ENCODE results near the gene ANTKMT.

Gene ANTKMT

DNA sequence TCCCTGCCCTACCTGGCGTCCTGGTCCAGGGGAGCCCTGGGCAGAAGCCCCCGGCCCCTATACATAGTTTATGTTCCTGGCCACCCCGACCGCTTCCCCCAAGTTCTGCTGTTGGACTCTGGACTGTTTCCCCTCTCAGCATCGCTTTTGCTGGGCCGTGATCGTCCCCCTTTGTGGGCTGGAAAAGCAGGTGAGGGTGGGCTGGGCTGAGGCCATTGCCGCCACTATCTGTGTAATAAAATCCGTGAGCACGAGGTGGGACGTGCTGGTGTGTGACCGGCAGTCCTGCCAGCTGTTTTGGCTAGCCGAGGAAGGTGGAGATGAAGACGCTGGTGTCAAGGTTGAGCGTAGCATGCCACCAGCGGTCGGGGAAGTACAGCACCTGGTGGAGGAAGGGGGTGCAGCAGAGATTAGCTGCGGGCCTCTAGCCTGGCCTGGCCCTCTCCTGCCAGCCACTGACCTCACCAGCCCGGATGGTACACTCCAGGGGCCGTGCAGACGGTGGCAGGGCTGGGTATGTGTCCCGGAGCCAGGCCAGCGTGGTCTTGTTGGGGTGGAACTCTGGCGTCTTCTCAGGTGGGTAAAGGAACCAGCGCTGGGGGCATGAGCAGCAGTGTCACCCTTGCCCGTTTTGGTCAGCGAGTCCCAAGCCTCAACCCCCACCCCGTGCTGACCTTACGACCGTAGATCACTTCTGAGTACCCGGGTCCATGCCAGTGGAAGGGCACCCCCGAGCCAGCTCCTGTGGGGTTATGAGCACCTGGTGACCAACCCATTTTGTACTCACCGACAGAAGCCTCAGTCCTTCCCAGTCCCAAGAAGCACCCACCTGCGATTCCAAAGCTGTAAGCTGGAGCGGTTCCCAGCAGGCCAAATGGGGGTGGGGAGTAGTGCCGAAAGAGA lies 38.2 kb upstream of the ANTKMT start:
- Histone ChIP-seq H3K9ac (ENCODE audit: low read length) (no peak overlapping the region), H3K4me1 (ENCODE audit: low read length) (peaks cover 16% of the 10 kb centered on the region), H2AFZ (ENCODE audit: low read depth, low read length) (no peak overlapping the region), H3K4me2 (ENCODE audit: low read length) (peak overlapping the region; percentile 89), H3K27me3 (ENCODE audit: low read depth, low read length) (no peaks in the 10 kb centered on the region), H3K79me2 (ENCODE audit: low read length) (peaks cover 37% of the 10 kb centered on the region), H3K9me3 (ENCODE audit: insufficient read depth, low read length) (no peaks in the 10 kb centered on the region), H4K20me1 (ENCODE audit: insufficient read depth, low read length) (0 out of 2 replicates have a peak, but pooled peaks cover 4% of the 10 kb centered on the region), H3K27ac (ENCODE audit: low read length) (no peak overlapping the region), H3K4me3 (ENCODE audit: low read length) (peak overlapping the region; percentile 84), H3K36me3 (replicated peaks; ENCODE audit: low read depth, low read length) (peaks cover 24% of the 10 kb centered on the region)
- TF ChIP-seq, protein P1, sequence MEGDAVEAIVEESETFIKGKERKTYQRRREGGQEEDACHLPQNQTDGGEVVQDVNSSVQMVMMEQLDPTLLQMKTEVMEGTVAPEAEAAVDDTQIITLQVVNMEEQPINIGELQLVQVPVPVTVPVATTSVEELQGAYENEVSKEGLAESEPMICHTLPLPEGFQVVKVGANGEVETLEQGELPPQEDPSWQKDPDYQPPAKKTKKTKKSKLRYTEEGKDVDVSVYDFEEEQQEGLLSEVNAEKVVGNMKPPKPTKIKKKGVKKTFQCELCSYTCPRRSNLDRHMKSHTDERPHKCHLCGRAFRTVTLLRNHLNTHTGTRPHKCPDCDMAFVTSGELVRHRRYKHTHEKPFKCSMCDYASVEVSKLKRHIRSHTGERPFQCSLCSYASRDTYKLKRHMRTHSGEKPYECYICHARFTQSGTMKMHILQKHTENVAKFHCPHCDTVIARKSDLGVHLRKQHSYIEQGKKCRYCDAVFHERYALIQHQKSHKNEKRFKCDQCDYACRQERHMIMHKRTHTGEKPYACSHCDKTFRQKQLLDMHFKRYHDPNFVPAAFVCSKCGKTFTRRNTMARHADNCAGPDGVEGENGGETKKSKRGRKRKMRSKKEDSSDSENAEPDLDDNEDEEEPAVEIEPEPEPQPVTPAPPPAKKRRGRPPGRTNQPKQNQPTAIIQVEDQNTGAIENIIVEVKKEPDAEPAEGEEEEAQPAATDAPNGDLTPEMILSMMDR (IDR thresholded peaks at IDR 0.05; ENCODE audit: low read depth, low read length): no peak
- no peak for TF ChIP-seq EZH2phosphoT487 (IDR thresholded peaks at IDR 0.05; ENCODE audit: low read depth)

DNA sequence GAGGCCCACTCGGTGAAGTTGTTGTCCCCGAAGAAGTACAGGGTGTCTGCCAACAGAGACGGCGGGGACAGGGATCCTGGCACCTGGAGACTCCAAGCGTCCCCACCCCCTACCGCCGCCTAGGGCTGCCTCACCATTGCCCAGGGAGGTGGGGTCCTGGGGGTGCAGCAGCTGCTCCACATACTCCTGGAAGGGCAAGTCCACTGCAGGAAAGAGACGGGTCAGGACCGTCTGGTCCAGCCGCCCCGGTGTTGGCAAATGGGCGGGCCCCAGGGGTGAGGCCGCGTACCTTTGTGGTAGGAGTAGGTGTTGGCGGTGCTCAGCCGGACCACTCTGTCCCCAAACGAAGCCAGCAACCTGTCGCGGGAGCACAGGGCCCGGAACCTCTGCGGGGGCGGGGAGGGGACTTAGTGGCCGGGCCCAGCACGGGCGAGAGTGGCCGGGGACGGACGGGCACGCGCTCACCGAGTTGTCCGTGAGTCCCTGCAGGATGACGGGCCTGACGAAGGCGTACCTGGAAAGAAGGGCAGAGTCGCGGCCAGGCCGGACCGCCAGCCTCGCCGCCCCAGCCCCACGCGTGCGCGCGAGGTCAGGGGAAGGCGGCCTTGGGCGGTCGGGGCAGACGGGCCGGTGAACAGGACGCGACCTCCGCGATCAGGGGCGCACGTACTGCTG lies 37.4 kb upstream of the ANTKMT start:
- peaks cover 16% of the 10 kb centered on the region for H3K4me1 ChIP-seq (ENCODE audit: low read length)
- peaks cover 24% of the 10 kb centered on the region for H3K36me3 ChIP-seq (replicated peaks; ENCODE audit: low read depth, low read length)
- H3K27ac ChIP-seq (ENCODE audit: low read length): peak overlapping the region; percentile 35; the same call in 1 of the 2 replicates
- H3K9me3 ChIP-seq (ENCODE audit: insufficient read depth, low read length): no peaks in the 10 kb centered on the region
- H3K27me3 ChIP-seq (ENCODE audit: low read depth, low read length): no peaks in the 10 kb centered on the region
- TF ChIP-seq, protein P1 (IDR thresholded peaks at IDR 0.05; ENCODE audit: low read depth, low read length): no peak
- no peak for TF ChIP-seq EZH2phosphoT487 (IDR thresholded peaks at IDR 0.05; ENCODE audit: low read depth)
- peak overlapping the region; percentile 89 for H3K4me2 ChIP-seq (ENCODE audit: low read length)
- H4K20me1 ChIP-seq (ENCODE audit: insufficient read depth, low read length): 0 out of 2 replicates have a peak, but pooled peaks cover 4% of the 10 kb centered on the region
- H3K4me3 ChIP-seq (ENCODE audit: low read length): peak overlapping the region; percentile 84
- H2AFZ ChIP-seq (ENCODE audit: low read depth, low read length): no peak overlapping the region
- H3K9ac ChIP-seq (ENCODE audit: low read length): peak overlapping the region; percentile 59
- peaks cover 37% of the 10 kb centered on the region for H3K79me2 ChIP-seq (ENCODE audit: low read length)

DNA sequence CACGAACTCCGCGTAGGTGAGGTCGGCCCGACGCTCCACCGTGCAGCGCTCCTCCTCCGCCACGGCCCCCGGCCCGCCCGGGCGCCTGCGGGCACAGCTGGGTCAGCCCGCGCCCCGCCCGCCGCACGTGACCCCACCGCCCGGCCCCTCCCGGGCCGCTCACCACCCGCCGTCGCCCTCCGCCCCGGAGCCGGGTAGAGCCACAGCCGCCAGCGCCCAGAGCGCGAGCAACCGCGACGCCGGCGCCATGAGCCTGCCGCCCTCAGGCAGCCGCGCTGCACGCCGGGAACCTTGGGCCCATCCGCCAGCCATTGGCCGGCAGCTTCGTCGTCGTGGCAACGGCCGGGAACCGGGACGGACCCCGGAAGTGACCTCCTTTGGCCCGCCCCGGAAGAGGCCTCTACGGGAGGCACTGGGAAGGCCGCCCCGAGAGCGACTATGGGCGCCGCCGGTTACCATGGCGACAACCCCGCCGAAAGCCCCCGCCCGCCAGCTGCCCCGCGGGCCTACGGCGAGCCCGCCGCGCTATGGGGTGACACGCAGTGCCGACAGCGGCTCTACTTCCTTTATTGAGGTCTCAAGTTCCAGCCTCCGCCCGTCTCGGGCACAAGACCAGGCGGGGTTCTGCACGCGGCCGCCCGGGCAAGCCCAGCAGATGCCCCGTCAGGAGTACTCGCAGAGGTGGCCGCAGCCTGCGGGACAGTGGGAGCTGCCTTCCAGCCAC lies 36.7 kb upstream of the ANTKMT start, which contains the start of gene JMJD8:
Gene JMJD8 (minus strand): TSS at position 264 of the 724 bp plus-strand sequence. CDS start 15 bp downstream, at position 249.
- H4K20me1 ChIP-seq (ENCODE audit: insufficient read depth, low read length): 0 out of 2 replicates have a peak, but pooled peaks cover 4% of the 10 kb centered on the region
- H2AFZ ChIP-seq (ENCODE audit: low read depth, low read length): no peak within 1 kb of the TSS
- no peak for TF ChIP-seq EZH2phosphoT487 (IDR thresholded peaks at IDR 0.05; ENCODE audit: low read depth)
- TF ChIP-seq, protein P1 (IDR thresholded peaks at IDR 0.05; ENCODE audit: low read depth, low read length): no peak
- H3K4me3 ChIP-seq (ENCODE audit: low read length): peak within 1 kb of the TSS; percentile 84
- H3K9me3 ChIP-seq (ENCODE audit: insufficient read depth, low read length): no peaks in the 10 kb centered on the region
- H3K36me3 ChIP-seq (replicated peaks; ENCODE audit: low read depth, low read length): peaks cover 24% of the 10 kb centered on the region
- peak within 1 kb of the TSS; percentile 89 for H3K4me2 ChIP-seq (ENCODE audit: low read length)
- peaks cover 44% of the 10 kb centered on the region for H3K79me2 ChIP-seq (ENCODE audit: low read length)
- peaks cover 20% of the 10 kb centered on the region for H3K4me1 ChIP-seq (ENCODE audit: low read length)
- peak within 1 kb of the TSS; percentile 59 for H3K9ac ChIP-seq (ENCODE audit: low read length)
- H3K27ac ChIP-seq (ENCODE audit: low read length): peak within 1 kb of the TSS; percentile 35
- H3K27me3 ChIP-seq (ENCODE audit: low read depth, low read length): no peaks in the 10 kb centered on the region

All from OCI-LY3 (cell line).